Endothelial cell of umbilical vein (primary cell): ENCODE data around the gene UNC5C. TPM values are rescaled to one million over a fixed set of nuclear protein-coding genes. Genes with fewer than 3 reads are reported as not detected.

ENCODE experiments used
- BruUV-seq: library from RNA; stranded (reverse); fragments of 400-500 nt; replicated peaks from 2 replicates; lab custom pipeline; 2021; lab: Mats Ljungman, UMichigan
- CTCF ChIA-PET: fragments of 300-600, 350-600 bp; sonication (Branson Sonifier 250); formaldehyde crosslinking; loops from one replicate; lab custom pipeline; 2021; ENCODE audit warnings: antibody characterized with exemption, inconsistent platforms; lab: Charles Lee
- POLR2A ChIA-PET: fragments of 300-600, 350-600 bp; sonication (Branson Sonifier 250); formaldehyde crosslinking; loops from one replicate; lab custom pipeline; 2021; ENCODE audit warnings: antibody characterized with exemption, inconsistent platforms; lab: Charles Lee
- DNase-seq: peaks from one replicate; pipeline ENCODE4 v3.0.0-alpha.2; 2011; ENCODE audit warnings: low read depth, low spot score
- FAIRE-seq: peaks from 2 replicates; lab custom pipeline; 2011; peaks lifted over from hg19 to GRCh38; lab: Jason Lieb, UNC
- H2AFZ ChIP-seq: 2 replicates; pipeline ENCODE4 v1.6.0; 2012; ENCODE audit warnings: low read depth, low read length, control low read depth, inconsistent platforms
- H3K27ac ChIP-seq: 2 replicates; pipeline ENCODE4 v1.5.1; 2011; ENCODE audit warnings: low read depth, mild to moderate bottlenecking, control low read depth, low read length, moderate library complexity; ENCODE audit not compliant: insufficient read depth
- H3K27me3 ChIP-seq, 2 experiments: 2 replicates each; pipeline versions ENCODE4 v1.6.0 to v1.6.1; 2011; ENCODE audit warnings: low read length in 2 of 2, mixed read lengths in 1 of 2; ENCODE audit not compliant: control insufficient read depth in 2 of 2, insufficient read depth in 2 of 2
- H3K36me3 ChIP-seq, 2 experiments: 2 replicates in 1 of 2; 3 replicates in 1 of 2; pipeline ENCODE4 v1.5.1; 2011; ENCODE audit warnings: low read length in 2 of 2, mild to moderate bottlenecking in 1 of 2, moderate library complexity in 1 of 2; ENCODE audit not compliant: control insufficient read depth in 2 of 2, insufficient read depth in 2 of 2; ENCODE audit errors: extremely low read depth in 1 of 2
- H3K4me1 ChIP-seq: 3 replicates; pipeline ENCODE4 v1.5.1; 2011; ENCODE audit warnings: mild to moderate bottlenecking, low read length; ENCODE audit not compliant: control insufficient read depth, insufficient read depth; ENCODE audit errors: extremely low read depth
- H3K4me2 ChIP-seq: 2 replicates; pipeline ENCODE4 v1.6.1; 2011; ENCODE audit warnings: low read length, control low read depth, mixed read lengths; ENCODE audit not compliant: insufficient read depth
- H3K4me3 ChIP-seq, 3 experiments: fragments of 200-600 bp in 1 of 3; sonication (generic), shearing (Covaris generic) in 1 of 3; replicated peaks in 1 of 3; 2 replicates each; pipeline ENCODE4 v1.5.1; 2011 to 2016; ENCODE audit warnings: control low read depth in 3 of 3, low read length in 3 of 3, mild to moderate bottlenecking in 2 of 3, inconsistent platforms in 1 of 3, low read depth in 1 of 3, moderate library complexity in 1 of 3; ENCODE audit not compliant: insufficient read depth in 1 of 3
- H3K79me2 ChIP-seq: 2 replicates; pipeline ENCODE4 v1.6.0; 2012; ENCODE audit warnings: low read length, inconsistent platforms; ENCODE audit not compliant: control insufficient read depth, insufficient read depth
- H3K9ac ChIP-seq: replicated peaks from 2 replicates; pipeline ENCODE3; 2011; ENCODE audit warnings: low read length, control low read depth; ENCODE audit not compliant: insufficient read depth; ENCODE audit errors: extremely low read depth
- H3K9me1 ChIP-seq: replicated peaks from 3 replicates; pipeline ENCODE4 v1.6.0; 2011; ENCODE audit warnings: mild to moderate bottlenecking, low read length; ENCODE audit not compliant: control insufficient read depth, insufficient read depth; ENCODE audit errors: extremely low read depth
- H3K9me3 ChIP-seq: replicated peaks from 2 replicates; pipeline ENCODE4 v1.5.1; 2012; ENCODE audit warnings: low read length, inconsistent platforms; ENCODE audit not compliant: control insufficient read depth, insufficient read depth
- H4K20me1 ChIP-seq: replicated peaks from 2 replicates; pipeline ENCODE3; 2011; ENCODE audit warnings: mild to moderate bottlenecking, low read length; ENCODE audit not compliant: control insufficient read depth, insufficient read depth; ENCODE audit errors: extremely low read depth
- EZH2 ChIP-seq: IDR thresholded peaks from 2 replicates; pipeline ENCODE4 v1.6.1; 2012; ENCODE audit warnings: borderline replicate concordance, low read depth, mild to moderate bottlenecking, moderate library complexity, low read length, inconsistent platforms; ENCODE audit not compliant: severe bottlenecking
- FOS ChIP-seq: IDR thresholded peaks from 2 replicates; pipeline ENCODE4 v1.6.1; 2011; ENCODE audit warnings: mild to moderate bottlenecking, low read length, moderate library complexity, borderline replicate concordance; ENCODE audit not compliant: insufficient read depth
- GATA2 ChIP-seq: IDR thresholded peaks from 2 replicates; pipeline ENCODE4 v1.7.0; 2011; ENCODE audit warnings: low read depth, mild to moderate bottlenecking, moderate library complexity, mixed read lengths, low read length; ENCODE audit not compliant: insufficient read length, insufficient read depth
- JUN ChIP-seq: IDR thresholded peaks from 2 replicates; pipeline ENCODE4 v1.6.1; 2011; ENCODE audit warnings: borderline replicate concordance, low read depth; ENCODE audit not compliant: insufficient read length, insufficient read depth
- MYC ChIP-seq: IDR thresholded peaks from one replicate; pipeline ENCODE4 v1.6.1; 2011; ENCODE audit warnings: mild to moderate bottlenecking, low read depth, low read length
- POLR2A ChIP-seq: IDR thresholded peaks from 2 replicates; pipeline ENCODE4 v1.6.1; 2012; ENCODE audit warnings: low read depth, mild to moderate bottlenecking, control low read depth, low read length
- POLR2AphosphoS5 ChIP-seq: IDR thresholded peaks from 2 replicates; pipeline ENCODE4 v1.6.1; 2012; ENCODE audit warnings: low read depth, mild to moderate bottlenecking, control low read depth, low read length, moderate library complexity; ENCODE audit not compliant: insufficient read depth
- dilution Hi-C: fragments of 300-500 bp; cut with MboI; formaldehyde crosslinking; loops from one replicate; pipeline ENCODE4 v1.15.0; 2019; ENCODE audit warnings: low sequenced_read_pairs; ENCODE audit not compliant: extremely low pct_ligation_motif_present
- intact Hi-C: fragments of 100-400 bp; cut with micrococcal nuclease; formaldehyde crosslinking; loops from one replicate; pipeline ENCODE4 v1.10.0; 2022
- polyA plus RNA-seq, 4 experiments: library from polyadenylated mRNA; depleted of rRNA in 3 of 4; stranded (reverse) in 3 of 4; unstranded in 1 of 4; fragments of >200 nt; gene quantifications; 2 replicates each; pipeline versions ENCODE4 v1.2.1 to v1.2.3, GENCODE V29; 2011 to 2012; ENCODE audit warnings: missing spikeins in 1 of 4
- total RNA-seq: library from RNA; stranded (reverse); gene quantifications from 2 replicates; pipeline ENCODE4 v1.2.3, GENCODE V29; 2021
- TF ChIP-seq, protein P1 (sequence below), 2 donors: IDR thresholded peaks; 1 replicate in 1 of 2; 2 replicates in 1 of 2; pipeline ENCODE4 v1.5.1; 2011; ENCODE audit warnings: low read length in 2 of 2, mild to moderate bottlenecking in 2 of 2, moderate library complexity in 2 of 2, control low read depth in 1 of 2, inconsistent platforms in 1 of 2, low read depth in 1 of 2; ENCODE audit not compliant: insufficient read depth in 1 of 2; ENCODE audit errors: extremely low read depth in 1 of 2
- TF ChIP-seq, protein P2 (sequence below): IDR thresholded peaks from 2 replicates; pipeline ENCODE4 v1.6.1; 2011; ENCODE audit not compliant: insufficient read depth, insufficient read length

Gene UNC5C
- total and polyA plus RNA-seq, 2 donors (not counting 3 experiments of a cell fraction or from before 2014, with no cell fraction given): 0.44 to 0.53 TPM

DNA sequence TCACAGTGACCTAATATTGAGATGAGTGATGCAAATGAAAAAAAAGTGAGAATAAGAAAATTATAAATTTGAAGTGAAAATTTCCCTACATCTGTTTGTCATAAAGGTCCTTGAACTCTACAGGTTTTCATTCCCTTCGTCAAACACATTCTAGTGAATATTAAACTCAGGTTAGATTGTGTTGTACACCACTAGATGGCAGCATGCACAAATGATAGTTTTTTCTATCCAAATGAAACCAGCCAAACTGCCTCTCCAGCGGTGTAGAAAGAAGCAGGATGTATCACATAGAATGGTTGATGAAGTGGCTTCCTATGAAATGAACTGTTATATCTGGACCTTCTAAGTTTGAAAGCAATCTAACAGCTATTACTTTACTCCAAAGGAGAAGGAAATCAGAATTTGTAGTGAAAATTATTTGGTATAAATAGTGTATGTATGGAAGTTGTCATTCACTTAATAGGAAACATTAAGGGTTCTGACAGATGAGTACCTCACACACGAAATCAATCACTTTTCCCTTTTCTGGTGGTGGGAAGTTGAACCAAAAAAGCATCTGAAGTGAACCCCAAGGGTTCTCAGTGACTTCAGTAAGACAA, 382.7 kb downstream of the UNC5C start:
- Histone ChIP-seq H3K4me2 (peak overlapping the region; percentile 17), H2AFZ (peak overlapping the region; percentile 20), H3K79me2 (no peaks in the 10 kb centered on the region), H3K4me3 (no peak overlapping the region), H3K9me3 (no peaks in the 10 kb centered on the region), H3K36me3 (no peaks in the 10 kb centered on the region), H3K4me1 (no peaks in the 10 kb centered on the region), H3K9me1 (no peaks in the 10 kb centered on the region), H3K9ac (no peak overlapping the region), H3K27ac (no peak overlapping the region), H4K20me1 (no peaks in the 10 kb centered on the region), H3K27me3 (no peaks in the 10 kb centered on the region)
- TF ChIP-seq, protein P1, sequence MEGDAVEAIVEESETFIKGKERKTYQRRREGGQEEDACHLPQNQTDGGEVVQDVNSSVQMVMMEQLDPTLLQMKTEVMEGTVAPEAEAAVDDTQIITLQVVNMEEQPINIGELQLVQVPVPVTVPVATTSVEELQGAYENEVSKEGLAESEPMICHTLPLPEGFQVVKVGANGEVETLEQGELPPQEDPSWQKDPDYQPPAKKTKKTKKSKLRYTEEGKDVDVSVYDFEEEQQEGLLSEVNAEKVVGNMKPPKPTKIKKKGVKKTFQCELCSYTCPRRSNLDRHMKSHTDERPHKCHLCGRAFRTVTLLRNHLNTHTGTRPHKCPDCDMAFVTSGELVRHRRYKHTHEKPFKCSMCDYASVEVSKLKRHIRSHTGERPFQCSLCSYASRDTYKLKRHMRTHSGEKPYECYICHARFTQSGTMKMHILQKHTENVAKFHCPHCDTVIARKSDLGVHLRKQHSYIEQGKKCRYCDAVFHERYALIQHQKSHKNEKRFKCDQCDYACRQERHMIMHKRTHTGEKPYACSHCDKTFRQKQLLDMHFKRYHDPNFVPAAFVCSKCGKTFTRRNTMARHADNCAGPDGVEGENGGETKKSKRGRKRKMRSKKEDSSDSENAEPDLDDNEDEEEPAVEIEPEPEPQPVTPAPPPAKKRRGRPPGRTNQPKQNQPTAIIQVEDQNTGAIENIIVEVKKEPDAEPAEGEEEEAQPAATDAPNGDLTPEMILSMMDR (IDR thresholded peaks at IDR 0.05; ENCODE audit: extremely low read depth in 1 of 2, insufficient read depth in 1 of 2, low read depth in 1 of 2, low read length in 2 of 2): peak; percentile 31
- TF ChIP-seq MYC: no peak
- ChIA-PET CTCF (interaction anchor here (0.9 to 2.0 kb wide), 8 partner anchors 10 to 1987 kb away, joined by 3 to 13 read pairs (median 6); no protein-coding TSS in a partner anchor), POLR2A (no interaction called here)
- DNase-seq (peak; percentile 74), FAIRE-seq (peak; percentile 84)
- dilution Hi-C loops: no loop called here
- no TSS peak for BruUV-seq
- intact Hi-C loops: loop anchor here (1.0 to 10.0 kb wide), 8 partner anchors 197 to 1186 kb away; partner anchors contain the start of gene UNC5C

DNA sequence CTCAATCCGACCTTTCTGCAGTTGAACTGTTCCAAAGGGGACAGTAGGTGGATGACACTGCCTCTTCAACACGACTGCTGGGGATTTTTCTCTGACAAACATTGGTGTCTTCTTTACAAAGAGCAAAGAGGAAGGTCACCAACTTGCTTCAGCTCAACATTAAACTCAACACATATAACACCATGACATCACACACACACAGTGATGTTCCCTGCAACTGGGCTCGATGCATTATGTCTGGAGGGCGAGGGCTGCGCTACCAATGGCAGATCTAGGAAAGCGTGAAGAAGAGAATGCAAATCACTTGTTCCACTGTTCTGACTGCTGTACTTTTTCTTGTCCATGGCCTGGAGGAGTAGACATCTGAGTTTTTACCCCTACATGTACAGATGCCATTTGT, 385.9 kb downstream of the UNC5C start:
- Histone ChIP-seq H4K20me1 (no peaks in the 10 kb centered on the region), H3K9ac (no peak overlapping the region), H2AFZ (no peak overlapping the region), H3K4me3 (no peak overlapping the region), H3K4me1 (no peaks in the 10 kb centered on the region), H3K9me3 (no peaks in the 10 kb centered on the region), H3K4me2 (no peak overlapping the region), H3K36me3 (no peaks in the 10 kb centered on the region), H3K27me3 (no peaks in the 10 kb centered on the region), H3K79me2 (no peaks in the 10 kb centered on the region), H3K9me1 (no peaks in the 10 kb centered on the region), H3K27ac (no peak overlapping the region)
- ChIA-PET POLR2A (no interaction called here), CTCF (interaction anchor here (1.1 to 1.7 kb wide), 2 partner anchors 104 to 1189 kb away, joined by 3 to 5 read pairs; no protein-coding TSS in a partner anchor)
- dilution Hi-C loops: no loop called here
- no peak for FAIRE-seq
- TF ChIP-seq GATA2: no peak
- TF ChIP-seq JUN: no peak
- TF ChIP-seq, protein P2, sequence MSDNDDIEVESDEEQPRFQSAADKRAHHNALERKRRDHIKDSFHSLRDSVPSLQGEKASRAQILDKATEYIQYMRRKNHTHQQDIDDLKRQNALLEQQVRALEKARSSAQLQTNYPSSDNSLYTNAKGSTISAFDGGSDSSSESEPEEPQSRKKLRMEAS: no peak
- TF ChIP-seq POLR2AphosphoS5: no peak
- TF ChIP-seq MYC: no peak
- no peak for TF ChIP-seq EZH2
- TF ChIP-seq POLR2A: no peak
- TF ChIP-seq, protein P1 (IDR thresholded peaks at IDR 0.05; ENCODE audit: extremely low read depth in 1 of 2, insufficient read depth in 1 of 2, low read depth in 1 of 2, low read length in 2 of 2): no peak
- TF ChIP-seq FOS: no peak
- intact Hi-C loops: loop anchor here (10.0 kb wide), 1 partner anchor 692 kb away; no protein-coding TSS in a partner anchor
- DNase-seq: no peak
- no TSS peak for BruUV-seq
